Keratinocyte (primary cell): ENCODE results near the gene FGF1. TPM values are rescaled to one million over a fixed set of nuclear protein-coding genes. Genes with fewer than 3 reads are reported as not detected.

ENCODE experiments used
- DNase-seq: peaks from one replicate; pipeline ENCODE4 v3.0.0-alpha.2; 2011; ENCODE audit warnings: low read depth, missing footprints, low spot score
- FAIRE-seq: peaks from 2 replicates; lab custom pipeline; 2011; peaks lifted over from hg19 to GRCh38; lab: Jason Lieb, UNC
- H2AFZ ChIP-seq: 2 replicates; pipeline ENCODE4 v1.6.0; 2012; ENCODE audit warnings: low read length, control low read depth, inconsistent platforms; ENCODE audit not compliant: control insufficient read depth
- H3K27ac ChIP-seq: 2 replicates; pipeline ENCODE4 v1.5.1; 2011; ENCODE audit warnings: low read length; ENCODE audit not compliant: control insufficient read depth, insufficient read depth
- H3K27me3 ChIP-seq: 3 replicates; pipeline ENCODE4 v1.6.0; 2011; ENCODE audit warnings: low read length; ENCODE audit not compliant: control insufficient read depth, insufficient read depth; ENCODE audit errors: extremely low read depth
- H3K36me3 ChIP-seq, 2 experiments: 2 replicates in 1 of 2; 3 replicates in 1 of 2; pipeline ENCODE4 v1.5.1; 2011; ENCODE audit warnings: low read length in 2 of 2, mild to moderate bottlenecking in 1 of 2; ENCODE audit not compliant: control insufficient read depth in 2 of 2, insufficient read depth in 2 of 2; ENCODE audit errors: extremely low read depth in 1 of 2
- H3K4me1 ChIP-seq: 3 replicates; pipeline ENCODE4 v1.5.1; 2011; ENCODE audit warnings: low read length; ENCODE audit not compliant: control insufficient read depth, insufficient read depth; ENCODE audit errors: extremely low read depth
- H3K4me2 ChIP-seq: 3 replicates; pipeline ENCODE4 v1.6.0; 2011; ENCODE audit warnings: low read depth, low read length; ENCODE audit not compliant: control insufficient read depth, insufficient read depth; ENCODE audit errors: extremely low read depth
- H3K4me3 ChIP-seq, 3 experiments: fragments of 200-600 bp in 1 of 3; sonication (generic) in 1 of 3; 2 replicates in 2 of 3; 3 replicates in 1 of 3; pipeline ENCODE4 v1.5.1; 2011 to 2016; ENCODE audit warnings: low read length in 3 of 3, mild to moderate bottlenecking in 3 of 3, control low read depth in 2 of 3, inconsistent platforms in 1 of 3, low read depth in 1 of 3, mixed read lengths in 1 of 3, mixed run types in 1 of 3, moderate library complexity in 1 of 3; ENCODE audit not compliant: control insufficient read depth in 2 of 3, insufficient read depth in 2 of 3; ENCODE audit errors: extremely low read depth in 1 of 3
- H3K79me2 ChIP-seq: 2 replicates; pipeline ENCODE4 v1.6.0; 2012; ENCODE audit warnings: low read length; ENCODE audit not compliant: control insufficient read depth, insufficient read depth
- H3K9ac ChIP-seq: 3 replicates; pipeline ENCODE4 v1.6.0; 2011; ENCODE audit warnings: low read length; ENCODE audit not compliant: control insufficient read depth, insufficient read depth; ENCODE audit errors: extremely low read depth
- H3K9me1 ChIP-seq: 3 replicates; pipeline ENCODE4 v1.6.0; 2011; ENCODE audit warnings: low read length; ENCODE audit not compliant: control insufficient read depth, insufficient read depth; ENCODE audit errors: extremely low read depth
- H3K9me3 ChIP-seq: 2 replicates; pipeline ENCODE4 v1.5.1; 2012; ENCODE audit warnings: low read depth, low read length; ENCODE audit not compliant: control insufficient read depth
- H4K20me1 ChIP-seq: 3 replicates; pipeline ENCODE4 v1.6.0; 2011; ENCODE audit warnings: low read length; ENCODE audit not compliant: control insufficient read depth, insufficient read depth; ENCODE audit errors: extremely low read depth
- CTCF ChIP-seq, 3 experiments: IDR thresholded peaks in 1 of 3; conservative IDR thresholded peaks in 1 of 3; optimal IDR thresholded peaks in 1 of 3; 2 replicates in 2 of 3; 3 replicates in 1 of 3; pipeline versions ENCODE3 to v1.5.1; 2011; ENCODE audit warnings: low read length in 3 of 3, mild to moderate bottlenecking in 3 of 3, moderate library complexity in 2 of 3, control low read depth in 1 of 3, inconsistent platforms in 1 of 3; ENCODE audit not compliant: insufficient read depth in 2 of 3; ENCODE audit errors: extremely low read depth in 1 of 3
- EZH2 ChIP-seq: IDR thresholded peaks from one replicate; pipeline ENCODE4 v1.6.1; 2012; ENCODE audit warnings: inconsistent platforms, mild to moderate bottlenecking, low read length, moderate library complexity
- dilution Hi-C: fragments of 300-500 bp; cut with MboI; formaldehyde crosslinking; loops from one replicate; pipeline ENCODE4 v1.7.0; 2020; ENCODE audit warnings: low sequenced_read_pairs; ENCODE audit not compliant: extremely low pct_ligation_motif_present
- polyA plus RNA-seq, 5 experiments: library from polyadenylated mRNA; depleted of rRNA in 3 of 5; stranded (reverse) in 3 of 5; stranded (forward) in 1 of 5; unstranded in 1 of 5; fragments of >200 nt; gene quantifications; 1 replicate in 1 of 5; 2 replicates in 3 of 5; 3 replicates in 1 of 5; pipeline versions ENCODE4 v1.2.1 to v1.2.3, GENCODE V29; 2011 to 2012; ENCODE audit warnings: missing spikeins in 2 of 5, low read depth in 1 of 5, low replicate concordance in 1 of 5

The FGF1 gene
- polyA plus RNA-seq, 1 donor (not counting 4 experiments of a cell fraction or from before 2014, with no cell fraction given), result 2.4 TPM

GRCh38 chr5:142597546-142598337 lies 88.1 kb downstream of the FGF1 start:
- no peaks in the 10 kb centered on the region for H3K79me2 ChIP-seq
- peak; percentile 94 for FAIRE-seq
- DNase-seq, result peak; percentile 85
- H3K9ac ChIP-seq, result no peak overlapping the region
- no peaks in the 10 kb centered on the region for H3K9me3 ChIP-seq
- H4K20me1 ChIP-seq, result no peaks in the 10 kb centered on the region
- H2AFZ ChIP-seq, result no peak overlapping the region
- peaks cover 21% of the 10 kb centered on the region for H3K4me1 ChIP-seq
- no peak overlapping the region for H3K4me3 ChIP-seq
- no peaks in the 10 kb centered on the region for H3K9me1 ChIP-seq
- TF ChIP-seq EZH2 (no peak), CTCF (optimal IDR thresholded peaks at IDR 0.05 in 1 of 3, IDR thresholded peaks at IDR 0.05 in 1 of 3, conservative IDR thresholded peaks at IDR 0.05 in 1 of 3; ENCODE audit: extremely low read depth in 1 of 3, insufficient read depth in 2 of 3, low read length in 3 of 3) (peak in 2 of 3 experiments; percentile 11 to 23)
- no peaks in the 10 kb centered on the region for H3K36me3 ChIP-seq
- dilution Hi-C loops, result no loop called here
- H3K4me2 ChIP-seq, result peak overlapping the region; percentile 46
- H3K27ac ChIP-seq, result peak overlapping the region; percentile 21
- no peaks in the 10 kb centered on the region for H3K27me3 ChIP-seq

- no peaks in the 10 kb centered on the region for H3K9me3 ChIP-seq
- DNase-seq, result no peak
- peaks cover 16% of the 10 kb centered on the region for H3K4me1 ChIP-seq
- no peak for TF ChIP-seq EZH2
- no peak for TF ChIP-seq CTCF (optimal IDR thresholded peaks at IDR 0.05 in 1 of 3, IDR thresholded peaks at IDR 0.05 in 1 of 3, conservative IDR thresholded peaks at IDR 0.05 in 1 of 3; ENCODE audit: extremely low read depth in 1 of 3, insufficient read depth in 2 of 3, low read length in 3 of 3)
- no peak overlapping the region for H3K27ac ChIP-seq
- no peaks in the 10 kb centered on the region for H3K27me3 ChIP-seq
- no peak overlapping the region for H2AFZ ChIP-seq
- H4K20me1 ChIP-seq, result no peaks in the 10 kb centered on the region
- dilution Hi-C loops, result no loop called here
- no peaks in the 10 kb centered on the region for H3K79me2 ChIP-seq
- no peak overlapping the region for H3K9ac ChIP-seq
- no peak overlapping the region for H3K4me3 ChIP-seq
- no peaks in the 10 kb centered on the region for H3K9me1 ChIP-seq
- no peaks in the 10 kb centered on the region for H3K36me3 ChIP-seq
- no peak overlapping the region for H3K4me2 ChIP-seq
- no peak for FAIRE-seq
Measured at GRCh38 chr5:142597025-142597424, 88.9 kb downstream of the FGF1 start.
